Endothelial cell of umbilical vein (primary cell): ENCODE results near the gene ARID5A.

Experiments
- CTCF ChIP-seq, 2 donors: IDR thresholded peaks; 1 replicate in 1 of 2; 2 replicates in 1 of 2; pipeline ENCODE4 v1.5.1; 2011; ENCODE audit warnings: low read length in 2 of 2, mild to moderate bottlenecking in 2 of 2, moderate library complexity in 2 of 2, control low read depth in 1 of 2, inconsistent platforms in 1 of 2, low read depth in 1 of 2; ENCODE audit not compliant: insufficient read depth in 1 of 2; ENCODE audit errors: extremely low read depth in 1 of 2
- POLR2A ChIP-seq: IDR thresholded peaks from 2 replicates; pipeline ENCODE4 v1.6.1; 2012; ENCODE audit warnings: low read depth, mild to moderate bottlenecking, control low read depth, low read length

DNA sequence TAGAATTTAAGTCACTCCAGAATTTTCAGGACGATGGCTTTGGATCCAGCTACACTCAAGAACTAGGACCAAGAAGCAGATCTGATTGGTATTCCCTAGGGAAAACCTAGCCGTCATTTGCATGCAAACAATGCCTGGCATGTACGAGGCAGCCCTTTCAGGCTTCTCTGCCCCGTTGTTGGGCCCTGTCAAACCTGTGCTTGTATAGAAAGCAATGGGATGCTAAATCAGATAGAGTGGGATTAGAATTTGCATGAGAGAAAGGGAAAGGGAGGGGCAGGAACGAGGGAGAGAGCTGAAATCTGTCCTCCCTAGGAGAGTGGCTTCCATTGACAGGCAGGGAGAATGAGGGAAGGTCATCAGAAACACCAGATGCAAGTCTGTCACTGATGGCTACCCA, 28.6 kb downstream of the ARID5A start:
- TF ChIP-seq CTCF (IDR thresholded peaks at IDR 0.05; ENCODE audit: extremely low read depth in 1 of 2, insufficient read depth in 1 of 2, low read depth in 1 of 2, low read length in 2 of 2), result no peak
- TF ChIP-seq POLR2A, result no peak
